SHP77 treated with DMSO at 0.1 percent for 48 hours (cell line): ENCODE results near the gene TRIM29.

Source experiments
- DNase-seq: peaks from one replicate; lab custom pipeline; 2025; lab: John Stamatoyannopoulos, UW

The TRIM29 gene

GRCh38 chr11:120062561-120062930 lies 75.4 kb downstream of the TRIM29 start:
- DNase-seq, result no peak

GRCh38 chr11:120061761-120062560 lies 76.0 kb downstream of the TRIM29 start:
- no peak for DNase-seq
